ENCODE measurements around the gene RGS6. TPM values are rescaled to one million over a fixed set of nuclear protein-coding genes. Genes with fewer than 3 reads are reported as not detected.

Gene RGS6
- total RNA-seq, 4 donors from 2014 or later, result 7.6 to 25.3 (median 17.2) TPM

GRCh38 chr14:72383865-72384264, 451.6 kb downstream of the RGS6 start:
- Histone ChIP-seq H3K36me3 (no peaks in the 10 kb centered on the region), H3K27ac (no peak overlapping the region), H3K4me1 (no peaks in the 10 kb centered on the region), H3K27me3 (no peaks in the 10 kb centered on the region), H3K9me3 (no peaks in the 10 kb centered on the region), H3K4me3 (replicated peaks in 1 of 3) (no peak overlapping the region)
- TF ChIP-seq POLR2A (IDR thresholded peaks at IDR 0.05), result no peak
- TF ChIP-seq CTCF (IDR thresholded peaks at IDR 0.05), result no peak
- intact Hi-C loops (cut with DNase I), result no loop called here
- no peak for DNase-seq
- WGBS, 2 donors, result 27 to 31% methylated on average over 5 of the region's 5 CpGs

- Histone ChIP-seq H3K4me3 (replicated peaks in 1 of 3) (no peak overlapping the region), H3K36me3 (no peaks in the 10 kb centered on the region), H3K27ac (no peak overlapping the region), H3K27me3 (no peaks in the 10 kb centered on the region), H3K4me1 (no peaks in the 10 kb centered on the region), H3K9me3 (no peaks in the 10 kb centered on the region)
- DNase-seq, result no peak
- TF ChIP-seq CTCF (IDR thresholded peaks at IDR 0.05) (no peak), POLR2A (IDR thresholded peaks at IDR 0.05) (no peak)
- intact Hi-C loops (cut with DNase I), result no loop called here
- 87 to 92% methylated on average over 3 of the region's 3 CpGs for WGBS, 2 donors
Measured at GRCh38 chr14:72387726-72388125, 455.5 kb downstream of the RGS6 start.

GRCh38 chr14:72389200-72389599, 457.0 kb downstream of the RGS6 start:
- no peaks in the 10 kb centered on the region for H3K9me3 ChIP-seq
- H3K27ac ChIP-seq, result no peak overlapping the region
- no peaks in the 10 kb centered on the region for H3K27me3 ChIP-seq
- no peak for TF ChIP-seq CTCF (IDR thresholded peaks at IDR 0.05)
- no peak for TF ChIP-seq POLR2A (IDR thresholded peaks at IDR 0.05)
- DNase-seq, result no peak
- WGBS, 2 donors, result 88 to 91% methylated on average over 7 of the region's 7 CpGs
- intact Hi-C loops (cut with DNase I), result no loop called here
- H3K4me1 ChIP-seq, result no peaks in the 10 kb centered on the region
- H3K36me3 ChIP-seq, result no peaks in the 10 kb centered on the region
- H3K4me3 ChIP-seq (replicated peaks in 1 of 3), result no peak overlapping the region

- no peak for TF ChIP-seq CTCF (IDR thresholded peaks at IDR 0.05)
- no peak for TF ChIP-seq POLR2A (IDR thresholded peaks at IDR 0.05)
- 68 to 78% methylated on average over 4 of the region's 4 CpGs for WGBS, 2 donors
Measured at GRCh38 chr14:72401101-72401625, 468.9 kb downstream of the RGS6 start.

GRCh38 chr14:72401632-72402376, 469.6 kb downstream of the RGS6 start:
- H3K36me3 ChIP-seq, result no peaks in the 10 kb centered on the region
- TF ChIP-seq POLR2A (IDR thresholded peaks at IDR 0.05) (no peak), CTCF (IDR thresholded peaks at IDR 0.05) (no peak)
- H3K27ac ChIP-seq, result no peak overlapping the region
- DNase-seq, result no peak
- no peaks in the 10 kb centered on the region for H3K9me3 ChIP-seq
- 51 to 70% methylated on average over 8 of the region's 8 CpGs for WGBS, 2 donors
- intact Hi-C loops (cut with DNase I), result no loop called here
- H3K4me1 ChIP-seq, result no peaks in the 10 kb centered on the region
- no peaks in the 10 kb centered on the region for H3K27me3 ChIP-seq
- H3K4me3 ChIP-seq (replicated peaks in 1 of 3), result no peak overlapping the region

More at GRCh38 chr14:72401101-72401625, 468.9 kb downstream of the RGS6 start:
- Histone ChIP-seq H3K36me3 (no peaks in the 10 kb centered on the region), H3K4me3 (replicated peaks in 1 of 3) (no peak overlapping the region), H3K27ac (no peak overlapping the region), H3K9me3 (no peaks in the 10 kb centered on the region), H3K4me1 (no peaks in the 10 kb centered on the region), H3K27me3 (no peaks in the 10 kb centered on the region)
- intact Hi-C loops (cut with DNase I), result no loop called here
- no peak for DNase-seq

Data from thyroid gland (tissue), 4 donors.